Cardiac muscle cell (in vitro differentiated cells and primary cell): ENCODE measurements around the gene ESRP2. TPM values are rescaled to one million over a fixed set of nuclear protein-coding genes. Genes with fewer than 3 reads are reported as not detected.

Experiments used
- DNase-seq, 2 donors: peaks; one replicate each; pipeline versions ENCODE4 v3.0.0 to v3.0.0-alpha.2; 2010 to 2017; ENCODE audit warnings: low read depth in 1 of 2, low spot score in 1 of 2
- H3K27ac ChIP-seq: fragments of 200-600 bp; sonication (generic); 2 replicates; pipeline ENCODE4 v1.5.1; 2016
- H3K27me3 ChIP-seq: fragments of 200-600 bp; sonication (generic); 2 replicates; pipeline ENCODE4 v1.6.0; 2016; ENCODE audit warnings: control low read depth
- H3K36me3 ChIP-seq: fragments of 200-600 bp; sonication (generic); 2 replicates; pipeline ENCODE4 v1.5.1; 2016; ENCODE audit warnings: control low read depth
- H3K4me1 ChIP-seq: fragments of 200-600 bp; sonication (generic); 2 replicates; pipeline ENCODE4 v1.8.1; 2017; ENCODE audit warnings: low read depth, mild to moderate bottlenecking, mixed run types
- H3K4me3 ChIP-seq: fragments of 200-600 bp; sonication (generic); 2 replicates; pipeline ENCODE4 v1.5.1; 2016; ENCODE audit warnings: mild to moderate bottlenecking
- H3K9me3 ChIP-seq: fragments of 200-600 bp; sonication (generic); 2 replicates; pipeline ENCODE4 v1.5.1; 2017; ENCODE audit warnings: low read depth, mild to moderate bottlenecking, control low read depth
- polyA plus RNA-seq: library from polyadenylated mRNA; unstranded; fragments of >200 nt; fragmentation: Nextera tagmentation; extraction: Ambion mirVana; gene quantifications from 2 replicates; pipeline ENCODE4 v1.2.1, GENCODE V29; 2016
- total RNA-seq: library from RNA; depleted of rRNA; stranded (reverse); fragments of >200 nt; gene quantifications from 2 replicates; pipeline ENCODE4 v1.2.3, GENCODE V29; 2016
- TF ChIP-seq, protein P1 (sequence below): IDR thresholded peaks from 2 replicates; pipeline ENCODE4 v1.5.1; 2012; ENCODE audit warnings: low read depth, mild to moderate bottlenecking, low read length

ESRP2 gene
- total and polyA plus RNA-seq, 2 experiments from 2014 or later = 1.8 to 2.8 TPM

DNA sequence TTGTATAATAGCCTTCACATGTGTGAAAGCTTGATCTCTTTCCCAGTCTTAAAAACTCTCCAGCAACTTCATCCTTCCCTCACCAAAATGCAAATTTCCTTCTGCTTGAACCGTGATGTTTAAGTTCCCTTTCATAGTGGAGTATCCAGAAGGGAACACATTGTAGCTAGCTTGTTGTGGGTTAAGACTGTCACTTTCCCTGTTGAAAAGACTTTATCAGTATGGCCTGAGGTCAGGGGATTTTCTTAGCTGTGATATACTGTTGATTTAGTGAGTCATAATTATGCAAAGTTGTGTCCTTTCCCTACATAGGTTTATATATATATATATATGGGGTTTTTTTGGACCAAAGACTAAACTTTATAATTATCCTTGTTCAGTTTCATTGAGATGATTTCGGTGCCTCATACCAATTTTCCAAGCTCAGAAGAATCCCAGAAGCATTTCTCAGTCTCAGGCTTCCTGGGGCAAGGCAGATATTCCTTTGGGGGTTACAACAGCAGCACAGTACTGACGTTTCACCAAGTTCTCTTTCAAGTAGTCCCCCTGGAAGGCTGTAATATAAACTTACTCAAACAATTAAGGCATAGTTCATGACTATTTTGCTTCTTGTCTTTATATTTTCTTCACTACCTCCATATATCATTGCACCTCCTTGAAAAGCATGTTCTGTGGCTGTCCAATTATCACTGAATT is 35.7 kb downstream of the ESRP2 start:
- TF ChIP-seq, protein P1, sequence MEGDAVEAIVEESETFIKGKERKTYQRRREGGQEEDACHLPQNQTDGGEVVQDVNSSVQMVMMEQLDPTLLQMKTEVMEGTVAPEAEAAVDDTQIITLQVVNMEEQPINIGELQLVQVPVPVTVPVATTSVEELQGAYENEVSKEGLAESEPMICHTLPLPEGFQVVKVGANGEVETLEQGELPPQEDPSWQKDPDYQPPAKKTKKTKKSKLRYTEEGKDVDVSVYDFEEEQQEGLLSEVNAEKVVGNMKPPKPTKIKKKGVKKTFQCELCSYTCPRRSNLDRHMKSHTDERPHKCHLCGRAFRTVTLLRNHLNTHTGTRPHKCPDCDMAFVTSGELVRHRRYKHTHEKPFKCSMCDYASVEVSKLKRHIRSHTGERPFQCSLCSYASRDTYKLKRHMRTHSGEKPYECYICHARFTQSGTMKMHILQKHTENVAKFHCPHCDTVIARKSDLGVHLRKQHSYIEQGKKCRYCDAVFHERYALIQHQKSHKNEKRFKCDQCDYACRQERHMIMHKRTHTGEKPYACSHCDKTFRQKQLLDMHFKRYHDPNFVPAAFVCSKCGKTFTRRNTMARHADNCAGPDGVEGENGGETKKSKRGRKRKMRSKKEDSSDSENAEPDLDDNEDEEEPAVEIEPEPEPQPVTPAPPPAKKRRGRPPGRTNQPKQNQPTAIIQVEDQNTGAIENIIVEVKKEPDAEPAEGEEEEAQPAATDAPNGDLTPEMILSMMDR = no peak
- peak; percentile 5 to 55 for DNase-seq
- Histone ChIP-seq H3K27ac (peak overlapping the region; percentile 76), H3K36me3 (no peaks in the 10 kb centered on the region), H3K27me3 (no peaks in the 10 kb centered on the region), H3K4me3 (no peak overlapping the region), H3K4me1 (peaks cover 10% of the 10 kb centered on the region), H3K9me3 (no peaks in the 10 kb centered on the region)

- no peaks in the 10 kb centered on the region for H3K36me3 ChIP-seq
- TF ChIP-seq, protein P1 = no peak
- H3K4me1 ChIP-seq = peaks cover 10% of the 10 kb centered on the region
- no peak overlapping the region for H3K4me3 ChIP-seq
- H3K27ac ChIP-seq = no peak overlapping the region
- no peaks in the 10 kb centered on the region for H3K27me3 ChIP-seq
- DNase-seq = peak in 1 of 2 donors; percentile 2
- H3K9me3 ChIP-seq = no peaks in the 10 kb centered on the region
Observed at GRCh38 chr16:68197250-68197649, 38.7 kb downstream of the ESRP2 start.

DNA sequence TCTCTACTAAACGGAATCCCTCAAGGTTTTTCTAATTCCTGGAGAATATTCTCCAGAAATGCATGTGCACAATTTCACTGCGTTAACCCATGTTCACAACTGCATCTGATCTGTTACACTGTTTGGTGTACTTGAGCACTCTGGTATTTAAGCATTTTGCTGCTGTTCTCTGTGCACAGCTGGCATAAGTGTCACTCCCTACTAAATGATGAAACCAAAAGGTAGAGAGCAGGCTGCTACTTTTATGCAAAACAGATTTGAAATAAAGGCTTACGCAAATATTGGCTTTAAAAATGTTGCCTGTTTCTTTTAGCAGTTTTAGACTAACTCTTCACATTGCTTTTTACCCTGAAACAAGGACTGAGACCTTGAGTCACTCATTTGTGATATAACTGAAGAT is 41.7 kb downstream of the ESRP2 start:
- Histone ChIP-seq H3K36me3 (peaks cover 13% of the 10 kb centered on the region), H3K4me3 (no peak overlapping the region), H3K27me3 (no peaks in the 10 kb centered on the region), H3K4me1 (no peaks in the 10 kb centered on the region), H3K9me3 (no peaks in the 10 kb centered on the region), H3K27ac (no peak overlapping the region)
- TF ChIP-seq, protein P1 = no peak
- no peak for DNase-seq

DNA sequence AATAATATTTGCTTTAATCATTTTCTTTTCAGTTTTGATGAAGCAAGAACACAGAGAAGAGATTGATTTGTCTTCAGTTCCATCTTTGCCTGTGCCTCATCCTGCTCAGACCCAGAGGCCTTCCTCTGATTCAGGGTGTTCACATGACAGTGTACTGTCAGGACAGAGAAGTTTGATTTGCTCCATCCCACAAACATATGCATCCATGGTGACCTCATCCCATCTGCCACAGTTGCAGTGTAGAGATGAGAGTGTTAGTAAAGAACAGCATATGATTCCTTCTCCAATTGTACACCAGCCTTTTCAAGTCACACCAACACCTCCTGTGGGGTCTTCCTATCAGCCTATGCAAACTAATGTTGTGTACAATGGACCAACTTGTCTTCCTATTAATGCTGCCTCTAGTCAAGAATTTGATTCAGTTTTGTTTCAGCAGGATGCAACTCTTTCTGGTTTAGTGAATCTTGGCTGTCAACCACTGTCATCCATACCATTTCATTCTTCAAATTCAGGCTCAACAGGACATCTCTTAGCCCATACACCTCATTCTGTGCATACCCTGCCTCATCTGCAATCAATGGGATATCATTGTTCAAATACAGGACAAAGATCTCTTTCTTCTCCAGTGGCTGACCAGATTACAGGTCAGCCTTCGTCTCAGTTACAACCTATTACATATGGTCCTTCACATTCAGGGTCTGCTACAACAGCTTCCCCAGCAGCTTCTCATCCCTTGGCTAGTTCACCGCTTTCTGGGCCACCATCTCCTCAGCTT is 45.0 kb downstream of the ESRP2 start:
- Histone ChIP-seq H3K36me3 (peaks cover 13% of the 10 kb centered on the region), H3K27ac (no peak overlapping the region), H3K4me1 (no peaks in the 10 kb centered on the region), H3K27me3 (no peaks in the 10 kb centered on the region), H3K9me3 (no peaks in the 10 kb centered on the region), H3K4me3 (no peak overlapping the region)
- TF ChIP-seq, protein P1 = no peak
- no peak for DNase-seq

- Histone ChIP-seq H3K27ac (no peak overlapping the region), H3K27me3 (no peaks in the 10 kb centered on the region), H3K4me1 (no peaks in the 10 kb centered on the region), H3K36me3 (peaks cover 13% of the 10 kb centered on the region), H3K4me3 (no peak overlapping the region), H3K9me3 (no peaks in the 10 kb centered on the region)
- TF ChIP-seq, protein P1 = no peak
- no peak for DNase-seq
Observed at GRCh38 chr16:68190081-68190480, 45.8 kb downstream of the ESRP2 start.
